ENCODE results near the gene NHLH1. TPM values are rescaled to one million over a fixed set of nuclear protein-coding genes. Genes with fewer than 3 reads are reported as not detected.

Gene NHLH1
- total and polyA plus RNA-seq, 2 of the 4 experiments (the other 2 are of a cell fraction): 0.14 TPM; not detected in 1

GRCh38 chr1:160412028-160412362 is 45.1 kb downstream of the NHLH1 start:
- Histone ChIP-seq H3K27me3 (ENCODE audit: control insufficient read depth, insufficient read depth, low read length) (peaks cover 3% of the 10 kb centered on the region; the same call in 1 of the 2 replicates), H3K56ac (ENCODE audit: extremely low read depth, insufficient read depth, low read length) (no peak overlapping the region), H2BK120ac (ENCODE audit: low read depth, low read length) (no peak overlapping the region), H3K4me1 (ENCODE audit: control insufficient read depth, insufficient read depth, low read length) (no peaks in the 10 kb centered on the region), H2BK5ac (ENCODE audit: low read depth, low read length, poor library complexity, severe bottlenecking) (no peak overlapping the region), H3K9me3 (ENCODE audit: control insufficient read depth, insufficient read depth, low read length) (no peaks in the 10 kb centered on the region), H3K9me1 (ENCODE audit: insufficient read depth, low read length) (no peaks in the 10 kb centered on the region; the same call in 1 of the 2 replicates), H2AK9ac (replicated peaks; ENCODE audit: low read depth, low read length, poor library complexity) (no peak overlapping the region), H2BK15ac (ENCODE audit: low read depth, low read length) (no peak overlapping the region), H3K79me1 (ENCODE audit: low read depth in 1 of 2, low read length in 2 of 2) (no peaks in the 10 kb centered on the region), H3K36me3 (ENCODE audit: control insufficient read depth, insufficient read depth, low read length) (no peaks in the 10 kb centered on the region), H3K4me2 (ENCODE audit: low read depth, low read length) (no peak overlapping the region), H2AFZ (replicated peaks; ENCODE audit: low read length, poor library complexity) (no peak overlapping the region), H4K5ac (ENCODE audit: low read depth, low read length) (no peak overlapping the region), H3K9ac (ENCODE audit: low read depth, low read length) (no peak overlapping the region), H4K20me1 (ENCODE audit: insufficient read depth, low read length) (no peaks in the 10 kb centered on the region), H3K27ac (ENCODE audit: insufficient read depth, low read length) (no peak overlapping the region), H2AK5ac (ENCODE audit: low read depth, low read length) (no peak overlapping the region), H3K4me3 (ENCODE audit: insufficient read depth, low read depth, low read length) (no peak overlapping the region), H4K8ac (ENCODE audit: low read depth in 2 of 2, low read length in 2 of 2) (no peak overlapping the region), H4K91ac (ENCODE audit: insufficient read depth, low read depth, low read length) (no peak overlapping the region), H3K14ac (replicated peaks; ENCODE audit: low read depth, low read length) (no peak overlapping the region), H3K18ac (ENCODE audit: low read depth, low read length) (no peak overlapping the region), H2BK20ac (ENCODE audit: low read depth, low read length) (no peak overlapping the region), H3K23ac (ENCODE audit: low read depth, low read length) (no peak overlapping the region), H3K4ac (ENCODE audit: low read depth, low read length) (no peak overlapping the region)
- in situ Hi-C loops (cut with MboI; ENCODE audit: low sequenced_read_pairs) (no loop called here), intact Hi-C loops (cut with micrococcal nuclease) (no loop called here), dilution Hi-C loops (cut with HindIII; ENCODE audit: low sequenced_read_pairs, unreplicated experiment) (no loop called here)
- WGBS, 2 experiments (ENCODE audit: extremely low coverage in 2 of 2, insufficient read length in 1 of 2): no CpG with 5 or more reads among the region's 3 CpGs
- BruUV-seq (replicated peaks): no TSS peak
- POLR2A ChIA-PET (ENCODE audit: unreplicated experiment): no interaction called here
- ATAC-seq (ENCODE audit: low read depth) (no peak), DNase-seq (no peak)
- TF ChIP-seq RCOR1 (IDR thresholded peaks at IDR 0.05; ENCODE audit: insufficient replicate concordance, low read length) (no peak), POLR2A (IDR thresholded peaks at IDR 0.05; ENCODE audit: low read depth, low read length) (no peak), ELK1 (IDR thresholded peaks at IDR 0.05; ENCODE audit: borderline replicate concordance, low read depth, low read length) (no peak), MAZ (IDR thresholded peaks at IDR 0.05; ENCODE audit: borderline replicate concordance, low read depth, low read length) (no peak), RAD21 (IDR thresholded peaks at IDR 0.05; ENCODE audit: low read length) (no peak), BHLHE40 (IDR thresholded peaks at IDR 0.05; ENCODE audit: low read depth, low read length) (no peak), MXI1 (IDR thresholded peaks at IDR 0.05; ENCODE audit: borderline replicate concordance, low read depth, low read length) (no peak), FOS (IDR thresholded peaks at IDR 0.05; ENCODE audit: low read depth, low read length) (no peak), NFE2L2 (IDR thresholded peaks at IDR 0.05; ENCODE audit: low read depth, low read length) (no peak), MAFK (IDR thresholded peaks at IDR 0.05; ENCODE audit: low read depth, low read length) (no peak), SMC3 (IDR thresholded peaks at IDR 0.05; ENCODE audit: low read depth, low read length) (no peak), USF2 (IDR thresholded peaks at IDR 0.05; ENCODE audit: low read depth, low read length) (no peak), RFX5 (IDR thresholded peaks at IDR 0.05; ENCODE audit: low read depth, low read length) (no peak)
- TF ChIP-seq, protein P1, sequence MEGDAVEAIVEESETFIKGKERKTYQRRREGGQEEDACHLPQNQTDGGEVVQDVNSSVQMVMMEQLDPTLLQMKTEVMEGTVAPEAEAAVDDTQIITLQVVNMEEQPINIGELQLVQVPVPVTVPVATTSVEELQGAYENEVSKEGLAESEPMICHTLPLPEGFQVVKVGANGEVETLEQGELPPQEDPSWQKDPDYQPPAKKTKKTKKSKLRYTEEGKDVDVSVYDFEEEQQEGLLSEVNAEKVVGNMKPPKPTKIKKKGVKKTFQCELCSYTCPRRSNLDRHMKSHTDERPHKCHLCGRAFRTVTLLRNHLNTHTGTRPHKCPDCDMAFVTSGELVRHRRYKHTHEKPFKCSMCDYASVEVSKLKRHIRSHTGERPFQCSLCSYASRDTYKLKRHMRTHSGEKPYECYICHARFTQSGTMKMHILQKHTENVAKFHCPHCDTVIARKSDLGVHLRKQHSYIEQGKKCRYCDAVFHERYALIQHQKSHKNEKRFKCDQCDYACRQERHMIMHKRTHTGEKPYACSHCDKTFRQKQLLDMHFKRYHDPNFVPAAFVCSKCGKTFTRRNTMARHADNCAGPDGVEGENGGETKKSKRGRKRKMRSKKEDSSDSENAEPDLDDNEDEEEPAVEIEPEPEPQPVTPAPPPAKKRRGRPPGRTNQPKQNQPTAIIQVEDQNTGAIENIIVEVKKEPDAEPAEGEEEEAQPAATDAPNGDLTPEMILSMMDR (conservative IDR thresholded peaks at IDR 0.05; ENCODE audit: low read depth, low read length): no peak
- CTCF ChIA-PET: no interaction called here
